HG02678 (cell line): ENCODE results near the gene ZNF273.
"Not testable (repeated sequence)": the region's sequence is repeated elsewhere in the genome, so short reads cannot be mapped to it uniquely, and the experiment has no call there.

Experiments used
- ATAC-seq: cut with Tn5 transposase; IDR thresholded peaks from one replicate; pipeline ENCODE4 v1.9.1; 2021; ENCODE audit warnings: mild to moderate bottlenecking, moderate library complexity; ENCODE audit not compliant: unreplicated experiment

The ZNF273 gene

GRCh38 chr7:64944667-64945502 lies 41.8 kb downstream of the ZNF273 start:
- ATAC-seq, result not testable (repeated sequence)

- ATAC-seq, result no peak
Observed at GRCh38 chr7:64945503-64946175, 42.6 kb downstream of the ZNF273 start.

- ATAC-seq, result no peak
Observed at GRCh38 chr7:64946772-64947171, 43.7 kb downstream of the ZNF273 start.

GRCh38 chr7:64947252-64948000 lies 44.4 kb downstream of the ZNF273 start:
- no peak for ATAC-seq

- ATAC-seq, result not testable (repeated sequence)
Observed at GRCh38 chr7:64948774-64949173, 45.7 kb downstream of the ZNF273 start.

GRCh38 chr7:64950673-64951072 lies 47.6 kb downstream of the ZNF273 start:
- ATAC-seq, result not testable (repeated sequence)

GRCh38 chr7:64951250-64951848 lies 48.3 kb downstream of the ZNF273 start:
- no peak for ATAC-seq

- ATAC-seq, result no peak
Observed at GRCh38 chr7:64959072-64959747, 56.1 kb downstream of the ZNF273 start.

- ATAC-seq, result no peak
Observed at GRCh38 chr7:64965594-64965993, 62.5 kb downstream of the ZNF273 start.

GRCh38 chr7:64978497-64979203 lies 75.6 kb downstream of the ZNF273 start:
- ATAC-seq, result no peak
